NB4 (cell line): ENCODE results near the gene COQ2.
"Not testable (repeated sequence)": the region's sequence is repeated elsewhere in the genome, so short reads cannot be mapped to it uniquely, and the experiment has no call there.

Experiments used
- DNase-seq: peaks from one replicate; pipeline ENCODE4 v3.0.0; 2010; ENCODE audit warnings: low read depth
- H3K4me3 ChIP-seq: one replicate; pipeline ENCODE4 v1.5.1; 2011; ENCODE audit warnings: mild to moderate bottlenecking, low read depth, low read length, moderate library complexity
- MYC ChIP-seq: IDR thresholded peaks from 2 replicates; pipeline ENCODE4 v1.6.1; 2011; ENCODE audit warnings: low read depth, low read length
- POLR2A ChIP-seq: IDR thresholded peaks from 2 replicates; pipeline ENCODE4 v1.6.1; 2011; ENCODE audit warnings: mild to moderate bottlenecking; ENCODE audit not compliant: insufficient read length; ENCODE audit errors: extremely low read depth
- TF ChIP-seq, protein P1 (sequence below): IDR thresholded peaks from 2 replicates; pipeline ENCODE4 v1.6.1; 2011; ENCODE audit warnings: low read depth, low read length
- TF ChIP-seq, protein P2 (sequence below): IDR thresholded peaks from one replicate; pipeline ENCODE4 v1.5.1; 2012; ENCODE audit warnings: low read depth, low read length

The COQ2 gene

DNA sequence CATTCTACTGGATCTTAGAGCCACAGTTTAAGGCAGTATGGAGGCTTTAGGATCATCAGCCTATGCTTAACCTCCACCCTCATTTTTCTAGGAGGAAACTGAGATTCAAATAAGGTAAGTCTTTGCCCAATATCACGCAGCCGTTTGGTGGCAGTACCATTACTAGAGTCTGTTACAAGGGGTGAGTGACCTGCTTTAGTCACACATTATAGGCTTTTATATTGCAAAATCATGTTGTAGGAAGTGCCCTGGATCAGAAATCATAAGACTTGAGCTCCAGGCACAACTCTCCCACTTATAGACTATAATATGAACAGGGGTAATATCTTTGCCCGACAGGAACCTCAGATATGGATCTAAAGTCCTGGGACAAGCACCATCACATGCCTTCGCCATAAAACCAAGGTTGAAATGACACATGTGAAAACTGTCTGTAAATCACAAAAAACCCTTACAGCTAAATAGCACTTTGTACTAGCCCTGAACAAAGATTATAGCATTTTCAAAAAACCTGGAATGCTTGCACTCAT, 30.8 kb upstream of the COQ2 start:
- TF ChIP-seq, protein P1, sequence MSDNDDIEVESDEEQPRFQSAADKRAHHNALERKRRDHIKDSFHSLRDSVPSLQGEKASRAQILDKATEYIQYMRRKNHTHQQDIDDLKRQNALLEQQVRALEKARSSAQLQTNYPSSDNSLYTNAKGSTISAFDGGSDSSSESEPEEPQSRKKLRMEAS: no peak
- TF ChIP-seq POLR2A: no peak
- TF ChIP-seq, protein P2, sequence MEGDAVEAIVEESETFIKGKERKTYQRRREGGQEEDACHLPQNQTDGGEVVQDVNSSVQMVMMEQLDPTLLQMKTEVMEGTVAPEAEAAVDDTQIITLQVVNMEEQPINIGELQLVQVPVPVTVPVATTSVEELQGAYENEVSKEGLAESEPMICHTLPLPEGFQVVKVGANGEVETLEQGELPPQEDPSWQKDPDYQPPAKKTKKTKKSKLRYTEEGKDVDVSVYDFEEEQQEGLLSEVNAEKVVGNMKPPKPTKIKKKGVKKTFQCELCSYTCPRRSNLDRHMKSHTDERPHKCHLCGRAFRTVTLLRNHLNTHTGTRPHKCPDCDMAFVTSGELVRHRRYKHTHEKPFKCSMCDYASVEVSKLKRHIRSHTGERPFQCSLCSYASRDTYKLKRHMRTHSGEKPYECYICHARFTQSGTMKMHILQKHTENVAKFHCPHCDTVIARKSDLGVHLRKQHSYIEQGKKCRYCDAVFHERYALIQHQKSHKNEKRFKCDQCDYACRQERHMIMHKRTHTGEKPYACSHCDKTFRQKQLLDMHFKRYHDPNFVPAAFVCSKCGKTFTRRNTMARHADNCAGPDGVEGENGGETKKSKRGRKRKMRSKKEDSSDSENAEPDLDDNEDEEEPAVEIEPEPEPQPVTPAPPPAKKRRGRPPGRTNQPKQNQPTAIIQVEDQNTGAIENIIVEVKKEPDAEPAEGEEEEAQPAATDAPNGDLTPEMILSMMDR: no peak
- no peak for TF ChIP-seq MYC
- DNase-seq: no peak
- H3K4me3 ChIP-seq: no peak overlapping the region

DNA sequence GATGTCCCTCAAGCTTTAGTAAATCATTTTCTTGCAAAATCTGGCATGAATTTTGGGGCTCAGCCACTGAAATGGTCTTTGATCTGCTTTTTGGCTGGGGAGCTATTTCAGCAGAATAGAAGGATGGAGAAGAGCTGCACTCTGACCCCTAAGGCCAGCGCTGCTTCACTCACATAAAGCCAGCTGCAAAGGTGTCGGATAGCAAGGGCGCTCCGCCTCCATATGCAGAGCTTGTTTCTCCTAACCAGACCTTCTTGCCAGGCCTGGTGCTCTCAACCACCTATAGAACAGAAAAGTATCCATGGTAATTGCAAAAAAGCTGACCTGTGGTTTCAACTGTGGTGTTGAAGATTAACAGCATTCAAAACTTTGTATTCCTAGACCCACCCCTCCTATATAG, 24.1 kb upstream of the COQ2 start:
- no peak for DNase-seq
- no peak overlapping the region for H3K4me3 ChIP-seq
- TF ChIP-seq POLR2A (no peak), MYC (no peak)
- TF ChIP-seq, protein P2: no peak
- TF ChIP-seq, protein P1: no peak

DNA sequence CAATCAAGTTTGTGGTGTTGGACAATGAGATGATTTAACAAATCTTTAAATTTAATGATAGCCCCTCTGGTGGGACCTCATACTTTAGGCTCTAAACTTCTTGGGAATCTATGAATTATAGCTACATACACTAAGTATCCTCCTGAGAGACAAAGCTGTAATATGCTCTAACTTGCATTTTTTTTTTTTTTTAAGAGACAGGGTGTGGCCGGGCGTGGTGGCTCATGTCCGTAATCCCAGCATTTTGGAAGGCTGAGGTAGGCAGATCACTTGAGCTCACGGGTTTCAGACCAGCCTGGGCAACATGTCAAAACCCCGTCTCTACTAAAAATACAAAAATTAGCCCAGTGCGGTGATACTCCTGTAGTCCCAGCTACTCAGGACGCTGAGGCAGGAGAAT, 23.3 kb upstream of the COQ2 start:
- no peak for DNase-seq
- H3K4me3 ChIP-seq: no peak overlapping the region
- TF ChIP-seq MYC (no peak), POLR2A (no peak)
- TF ChIP-seq, protein P1: no peak

DNA sequence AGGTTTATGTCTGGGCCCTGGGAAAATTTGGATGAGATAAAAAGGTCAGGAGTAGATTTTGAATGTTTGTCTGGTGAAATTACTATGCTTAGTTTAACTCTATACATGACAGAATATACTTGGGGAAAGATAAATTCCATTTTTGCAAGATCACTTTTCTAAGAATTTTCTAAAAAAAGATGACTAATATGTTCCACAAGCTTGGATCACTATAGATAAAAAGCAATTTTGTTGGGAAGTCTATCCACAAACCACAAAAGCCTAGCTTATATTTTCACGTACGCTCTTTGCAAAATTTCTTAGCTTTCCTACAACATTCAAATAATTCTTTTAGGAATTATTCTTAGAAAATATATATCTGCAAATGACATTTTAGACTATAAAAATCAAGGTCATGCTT, 20.6 kb upstream of the COQ2 start:
- no peak for TF ChIP-seq POLR2A
- TF ChIP-seq MYC: no peak
- TF ChIP-seq, protein P1: no peak
- no peak for DNase-seq

DNA sequence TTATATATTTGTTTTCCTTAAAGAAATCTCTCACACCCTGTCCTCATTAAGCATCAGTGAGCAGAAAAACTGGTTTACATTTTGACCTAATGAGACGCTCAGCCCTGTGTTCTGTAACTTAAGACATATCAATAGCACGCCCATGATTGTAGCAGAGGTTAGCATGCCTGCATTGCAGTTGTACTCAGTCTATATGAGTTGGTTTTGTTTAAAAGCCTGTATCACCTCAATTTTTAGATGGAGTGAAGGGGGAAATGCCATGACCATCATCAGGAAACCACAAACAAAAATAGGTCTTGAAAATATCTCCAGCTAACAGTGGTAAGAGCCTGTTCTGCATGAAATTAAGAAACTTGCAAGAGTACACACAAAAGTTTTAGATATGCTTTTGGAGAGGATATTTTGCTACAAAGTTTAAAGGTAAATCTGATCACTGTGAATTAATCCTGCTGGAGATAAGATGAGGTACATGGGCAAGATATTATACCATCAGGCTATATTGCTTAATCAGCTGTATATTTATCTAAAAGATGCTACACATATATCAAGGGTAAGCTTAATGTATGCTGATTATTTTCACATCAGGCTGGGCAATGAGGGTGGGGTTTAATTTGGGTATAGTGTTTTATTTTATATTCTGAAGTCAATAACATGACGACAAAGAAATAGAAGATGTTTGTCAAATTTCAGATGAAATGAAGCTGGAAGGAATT, 13.1 kb upstream of the COQ2 start:
- peak; percentile 18 for DNase-seq
- no peak overlapping the region for H3K4me3 ChIP-seq
- TF ChIP-seq, protein P2: no peak
- TF ChIP-seq, protein P1: no peak

More for the DNA sequence above, 20.6 kb upstream of the COQ2 start:
- no peak overlapping the region for H3K4me3 ChIP-seq

DNA sequence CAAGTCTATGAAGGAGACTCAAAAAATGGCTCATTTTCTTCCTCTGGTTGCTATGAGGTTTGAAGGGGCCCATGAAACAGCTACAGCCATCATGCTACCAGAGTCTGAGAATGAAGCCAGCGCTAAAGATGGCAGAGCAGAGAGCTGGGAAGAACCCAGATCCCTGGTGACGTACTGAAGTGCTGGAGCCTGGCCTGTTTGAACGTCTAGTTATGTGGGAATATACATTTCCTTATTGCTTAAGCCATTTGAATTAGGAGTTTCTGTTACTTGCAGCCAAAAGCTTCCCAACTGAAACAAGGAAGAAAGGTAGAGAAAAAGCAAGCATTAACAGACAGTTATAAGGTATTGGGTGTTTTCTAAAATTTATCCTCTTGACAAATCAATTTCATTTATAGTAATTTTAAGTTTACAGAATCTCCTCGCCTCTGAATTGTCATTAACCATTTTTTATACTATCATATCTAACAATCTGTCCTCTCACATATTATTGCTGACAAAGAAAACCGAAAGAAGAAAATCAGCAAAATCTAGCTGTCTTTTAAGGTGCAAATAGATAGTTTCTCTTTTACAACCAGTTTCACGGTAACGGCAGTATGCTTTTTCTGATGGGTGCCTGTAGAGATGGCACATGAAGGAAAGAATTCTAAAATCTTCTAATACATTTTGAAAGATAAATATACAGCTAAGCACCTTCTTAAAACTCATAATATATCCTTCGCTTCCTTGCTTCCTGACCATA, 8.9 kb upstream of the COQ2 start:
- DNase-seq: no peak
- no peak overlapping the region for H3K4me3 ChIP-seq
- TF ChIP-seq, protein P1: no peak
- TF ChIP-seq MYC (no peak), POLR2A (no peak)
- TF ChIP-seq, protein P2: no peak

DNA sequence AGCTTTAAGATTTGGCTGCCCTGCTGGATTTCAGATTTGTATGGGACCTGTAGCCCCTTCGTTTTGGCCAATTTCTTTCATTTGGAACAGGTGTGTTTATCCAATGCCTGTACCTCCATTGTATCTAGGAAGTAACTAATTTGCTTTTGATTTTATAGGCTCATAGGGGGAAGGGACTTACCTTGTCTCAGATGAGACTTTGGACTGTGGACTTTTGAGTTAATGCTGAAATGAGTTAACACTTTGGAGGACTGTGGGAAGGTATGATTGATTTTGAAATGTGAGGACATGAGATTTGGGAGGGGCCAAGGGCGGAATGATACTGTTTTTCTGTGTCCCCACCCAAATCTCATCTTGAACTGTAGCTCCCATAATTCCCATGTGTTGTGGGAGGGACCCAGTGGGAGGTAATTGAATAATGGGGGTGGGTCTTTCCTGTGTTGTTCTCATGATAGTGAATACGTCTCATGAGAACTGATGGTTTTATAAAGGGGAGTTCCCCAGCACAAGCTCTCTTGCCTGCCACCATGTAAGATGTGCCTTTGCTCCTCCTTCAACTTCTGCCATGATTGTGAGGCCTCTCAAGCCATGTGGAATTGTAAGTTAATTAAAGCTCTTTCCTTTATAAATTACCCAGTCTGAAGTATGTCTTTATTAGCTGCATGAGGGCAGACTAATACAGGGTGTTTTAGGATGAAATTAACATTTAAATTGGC, 5.6 kb upstream of the COQ2 start:
- not testable (repeated sequence) for DNase-seq, H3K4me3 ChIP-seq

DNA sequence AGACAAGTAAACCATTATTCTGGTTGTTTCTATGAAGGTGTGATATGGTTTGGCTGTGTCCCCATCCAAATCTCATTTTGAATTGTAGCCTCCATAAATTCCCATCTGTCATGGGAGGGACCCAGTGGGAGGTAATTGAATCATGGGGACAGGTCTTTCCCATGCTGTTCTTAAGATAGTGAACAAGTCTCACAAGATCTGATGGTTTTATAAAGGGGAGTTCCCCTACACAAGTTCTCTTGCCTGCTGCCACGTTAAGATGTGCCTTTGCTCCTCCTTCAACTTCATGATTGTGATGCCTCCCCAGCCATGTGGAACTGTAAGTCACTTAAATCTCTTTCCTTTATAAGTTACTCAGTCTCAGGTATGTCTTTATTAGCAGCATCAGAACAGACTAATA, 3.8 kb upstream of the COQ2 start:
- H3K4me3 ChIP-seq, DNase-seq: not testable (repeated sequence)
